SU-DHL-6 (cell line): ENCODE data around the gene ANKRD18B.

Experiments
- EZH2phosphoT487 ChIP-seq: fragments of 200-600 bp; sonication (generic), shearing (Covaris generic); conservative IDR thresholded peaks from 2 replicates; pipeline ENCODE4 v1.6.1; 2018; ENCODE audit warnings: mild to moderate bottlenecking, antibody characterized with exemption, low read length, moderate library complexity, mixed read lengths
- TF ChIP-seq, protein P1 (sequence below): fragments of 200-600 bp; sonication (generic); IDR thresholded peaks from one replicate; pipeline ENCODE4 v1.5.1; 2017; ENCODE audit warnings: antibody characterized with exemption, mild to moderate bottlenecking, low read length, moderate library complexity; ENCODE audit not compliant: insufficient read depth, poor library complexity, severe bottlenecking

DNA sequence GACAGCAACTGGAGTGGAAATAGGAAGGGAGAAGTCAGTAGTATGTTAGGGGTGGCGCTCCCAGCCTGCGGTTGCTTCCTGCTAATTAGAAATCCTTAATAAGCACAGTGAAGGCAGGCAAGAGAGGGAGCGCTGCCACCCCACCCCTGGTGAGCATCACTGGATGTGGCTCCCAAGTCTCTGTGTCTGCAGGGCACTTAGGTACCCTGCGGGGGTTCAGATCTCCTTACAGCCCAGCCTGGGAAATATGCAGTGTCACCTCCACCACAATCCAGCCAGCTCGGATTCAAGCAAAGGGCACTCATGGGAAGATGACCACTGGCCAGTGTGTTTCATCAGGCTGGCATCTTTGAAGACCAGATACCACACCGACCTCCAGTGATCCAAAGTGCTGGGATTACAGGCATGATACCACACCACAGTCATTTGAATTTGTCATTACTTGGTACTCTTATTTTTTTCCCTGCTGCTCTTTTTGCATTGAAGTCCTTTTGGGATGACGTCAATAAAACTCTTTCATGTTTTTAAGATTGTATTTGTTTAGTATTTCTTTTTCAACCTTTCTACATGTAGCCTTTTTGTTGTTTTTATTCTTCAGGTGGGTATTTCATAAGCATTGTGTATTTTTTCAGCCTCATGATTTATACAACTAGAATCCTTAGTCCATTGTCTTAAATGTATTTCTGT is 90.1 kb downstream of the ANKRD18B start:
- TF ChIP-seq, protein P1, sequence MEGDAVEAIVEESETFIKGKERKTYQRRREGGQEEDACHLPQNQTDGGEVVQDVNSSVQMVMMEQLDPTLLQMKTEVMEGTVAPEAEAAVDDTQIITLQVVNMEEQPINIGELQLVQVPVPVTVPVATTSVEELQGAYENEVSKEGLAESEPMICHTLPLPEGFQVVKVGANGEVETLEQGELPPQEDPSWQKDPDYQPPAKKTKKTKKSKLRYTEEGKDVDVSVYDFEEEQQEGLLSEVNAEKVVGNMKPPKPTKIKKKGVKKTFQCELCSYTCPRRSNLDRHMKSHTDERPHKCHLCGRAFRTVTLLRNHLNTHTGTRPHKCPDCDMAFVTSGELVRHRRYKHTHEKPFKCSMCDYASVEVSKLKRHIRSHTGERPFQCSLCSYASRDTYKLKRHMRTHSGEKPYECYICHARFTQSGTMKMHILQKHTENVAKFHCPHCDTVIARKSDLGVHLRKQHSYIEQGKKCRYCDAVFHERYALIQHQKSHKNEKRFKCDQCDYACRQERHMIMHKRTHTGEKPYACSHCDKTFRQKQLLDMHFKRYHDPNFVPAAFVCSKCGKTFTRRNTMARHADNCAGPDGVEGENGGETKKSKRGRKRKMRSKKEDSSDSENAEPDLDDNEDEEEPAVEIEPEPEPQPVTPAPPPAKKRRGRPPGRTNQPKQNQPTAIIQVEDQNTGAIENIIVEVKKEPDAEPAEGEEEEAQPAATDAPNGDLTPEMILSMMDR = no peak
- no peak for TF ChIP-seq EZH2phosphoT487
